Activated CD4-positive, CD25-positive, alpha-beta regulatory T cell (primary cell): ENCODE results near the gene ACKR2.

Experiments
- DNase-seq, 4 experiments: peaks; one replicate each; lab custom pipeline; 2025; lab: John Stamatoyannopoulos, UW

ACKR2 gene

DNA sequence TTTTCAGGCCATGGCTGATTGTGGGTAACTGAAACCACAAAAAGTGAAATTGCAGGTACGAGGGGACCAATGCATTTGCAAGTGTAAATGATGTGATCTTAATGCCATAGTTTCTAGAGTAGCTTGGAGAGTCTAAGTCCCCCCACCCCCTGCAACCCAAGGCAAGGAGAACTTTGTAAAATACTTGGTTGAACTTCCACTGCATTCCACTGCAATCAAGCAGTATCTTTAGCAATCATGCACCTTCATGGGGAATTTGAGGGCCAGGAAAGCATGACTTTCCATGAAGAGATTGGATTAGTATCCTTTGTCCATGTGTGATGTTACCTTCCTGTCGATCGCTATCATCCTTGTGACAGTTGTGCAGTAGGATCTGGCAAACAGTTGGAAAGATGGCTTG, 77.8 kb downstream of the ACKR2 start:
- no peak for DNase-seq

DNA sequence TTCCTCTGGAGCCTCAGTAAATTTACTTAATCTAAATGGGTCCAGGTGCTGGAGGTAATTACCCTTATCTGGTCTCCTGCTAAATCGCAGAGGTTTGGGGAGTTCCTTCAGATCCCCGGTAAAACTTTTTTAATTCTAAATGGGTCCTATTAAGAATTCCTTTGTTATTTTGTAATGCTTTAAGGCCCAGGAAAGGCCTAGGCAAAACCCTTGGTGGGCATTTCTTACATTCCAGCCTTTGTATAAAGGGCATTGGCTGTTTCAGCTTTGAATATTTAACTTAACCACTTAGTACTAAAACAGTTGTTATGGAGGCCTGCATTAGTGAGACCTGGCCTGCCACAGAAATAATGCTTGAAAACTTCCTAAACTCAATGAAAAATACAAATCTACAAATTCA, 81.8 kb downstream of the ACKR2 start:
- DNase-seq = no peak

DNA sequence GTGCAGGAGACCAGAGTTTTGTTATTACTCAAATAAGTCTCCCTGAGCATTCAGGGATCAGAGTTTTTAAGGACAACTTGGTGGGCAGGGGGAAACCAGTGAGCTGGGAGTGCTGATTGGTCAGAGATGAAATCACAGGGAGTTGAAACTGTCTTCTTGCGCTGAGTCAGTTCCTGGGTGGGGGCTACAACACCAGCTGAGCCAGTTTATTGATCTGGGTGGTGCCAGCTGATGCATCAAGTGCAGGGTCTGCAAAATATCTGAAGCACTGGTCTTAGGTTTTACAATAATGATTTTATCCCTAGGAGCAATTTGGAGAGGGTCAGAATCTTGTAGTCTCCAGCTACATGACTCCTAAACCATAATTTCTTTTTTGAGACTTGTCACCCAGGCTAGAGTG, 82.9 kb downstream of the ACKR2 start:
- DNase-seq = no peak

DNA sequence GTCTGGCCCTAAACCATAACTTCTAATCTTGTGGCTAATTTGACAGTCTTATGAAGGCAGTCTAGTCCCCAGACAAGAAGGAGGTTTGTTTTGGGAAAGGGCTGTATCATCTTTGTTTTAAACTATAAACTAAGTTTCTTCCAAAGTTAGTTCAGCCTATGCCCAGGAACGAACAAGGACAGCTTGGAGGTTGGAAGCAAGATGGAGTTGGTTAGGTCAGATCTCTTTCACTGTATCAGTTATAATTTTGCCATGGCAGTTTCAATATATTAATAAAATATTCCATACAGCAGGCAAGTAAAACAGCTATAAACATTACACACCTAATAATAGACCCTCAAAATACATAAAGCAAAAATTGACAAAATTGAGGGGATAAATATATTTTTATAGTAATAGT, 83.6 kb downstream of the ACKR2 start:
- no peak for DNase-seq

DNA sequence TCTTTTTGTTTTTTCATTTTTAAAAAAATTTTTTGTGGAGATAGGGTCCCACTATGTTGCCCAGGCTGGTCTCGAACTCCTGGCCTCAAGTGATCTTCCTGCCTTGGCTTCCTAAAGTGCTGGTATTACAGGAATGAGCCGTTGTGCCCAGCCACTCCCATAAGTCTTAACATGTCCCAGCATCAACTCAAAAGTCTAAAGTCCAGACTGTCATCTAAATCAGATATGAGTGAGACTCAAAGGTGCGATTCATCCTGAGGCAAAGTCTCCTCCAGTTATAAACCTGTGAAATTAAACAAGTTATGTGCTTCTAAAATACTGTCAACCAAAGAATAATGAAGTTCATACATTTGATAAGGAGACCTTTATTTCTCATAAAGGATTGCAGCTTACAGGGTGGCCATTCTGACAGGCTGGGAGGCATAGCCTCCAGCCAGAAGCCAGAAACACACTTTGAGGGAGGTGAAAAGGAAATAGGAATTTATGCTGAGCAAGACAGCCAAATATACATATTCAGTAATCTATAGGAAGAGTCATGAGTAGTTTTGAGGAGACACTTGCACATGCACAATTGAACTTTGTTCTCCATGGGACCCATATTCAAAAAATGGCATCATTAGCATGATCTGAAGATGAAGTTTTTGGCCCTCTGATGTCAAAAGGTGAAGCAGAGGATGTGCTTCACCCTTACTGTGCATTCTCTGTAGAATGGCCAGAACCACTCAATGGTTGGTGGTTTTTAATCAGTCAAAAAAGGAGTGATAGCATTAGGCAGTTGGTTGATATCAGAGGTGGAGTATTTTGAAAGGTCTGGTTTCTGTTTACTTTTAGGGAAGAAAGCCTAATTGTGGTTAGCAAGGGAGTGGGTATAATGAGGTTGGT, 85.7 kb downstream of the ACKR2 start:
- DNase-seq = no peak

DNA sequence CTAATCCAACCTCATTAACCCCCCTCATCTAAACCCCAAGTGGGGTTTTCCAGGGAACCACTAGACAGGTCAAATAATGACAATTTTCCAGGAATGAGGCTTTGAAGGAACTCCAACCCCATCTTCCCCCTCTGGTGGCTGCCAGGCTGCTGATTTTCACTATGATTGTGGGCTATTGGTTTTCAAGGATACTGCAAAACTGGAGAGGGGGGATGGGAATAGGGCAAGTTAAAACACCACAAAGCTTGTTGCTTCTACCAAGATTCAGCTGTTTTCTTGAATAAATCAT, 86.3 kb downstream of the ACKR2 start:
- no peak for DNase-seq

DNA sequence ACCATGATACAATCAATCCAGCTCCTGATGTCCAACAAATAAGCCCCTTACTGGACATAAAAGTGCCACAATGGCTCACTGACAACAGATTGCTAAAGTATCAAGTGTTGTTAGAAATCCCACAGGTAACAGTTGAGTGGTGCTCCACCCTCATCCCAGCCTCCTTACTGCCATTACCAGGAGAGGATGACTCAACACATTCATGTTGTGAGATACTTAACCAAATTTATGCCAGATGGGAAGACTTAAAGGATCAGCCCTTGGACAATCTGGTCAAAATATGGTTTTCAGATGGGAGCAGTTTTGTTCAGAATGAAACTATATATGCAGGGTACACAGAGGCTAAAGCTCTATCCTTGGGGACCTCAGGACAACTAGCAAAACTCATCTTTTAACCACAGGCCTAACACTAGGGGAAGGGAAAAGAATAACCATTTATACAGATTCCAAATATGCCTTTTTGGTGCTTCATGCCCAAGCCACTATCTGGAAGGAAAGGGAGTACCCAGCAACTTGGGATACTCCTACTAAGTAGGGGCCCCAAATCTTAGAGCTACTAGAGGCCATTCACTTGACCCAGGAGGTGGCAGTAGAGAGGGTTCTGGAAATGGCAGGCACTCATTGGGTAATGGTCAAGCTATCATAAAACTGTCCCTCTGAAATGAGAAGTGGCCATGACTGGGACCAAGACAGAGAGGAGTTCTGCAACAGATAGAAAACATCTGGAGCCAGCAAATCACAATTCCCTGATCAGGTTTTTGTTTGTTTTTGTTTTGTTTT, 89.8 kb downstream of the ACKR2 start:
- no peak for DNase-seq

DNA sequence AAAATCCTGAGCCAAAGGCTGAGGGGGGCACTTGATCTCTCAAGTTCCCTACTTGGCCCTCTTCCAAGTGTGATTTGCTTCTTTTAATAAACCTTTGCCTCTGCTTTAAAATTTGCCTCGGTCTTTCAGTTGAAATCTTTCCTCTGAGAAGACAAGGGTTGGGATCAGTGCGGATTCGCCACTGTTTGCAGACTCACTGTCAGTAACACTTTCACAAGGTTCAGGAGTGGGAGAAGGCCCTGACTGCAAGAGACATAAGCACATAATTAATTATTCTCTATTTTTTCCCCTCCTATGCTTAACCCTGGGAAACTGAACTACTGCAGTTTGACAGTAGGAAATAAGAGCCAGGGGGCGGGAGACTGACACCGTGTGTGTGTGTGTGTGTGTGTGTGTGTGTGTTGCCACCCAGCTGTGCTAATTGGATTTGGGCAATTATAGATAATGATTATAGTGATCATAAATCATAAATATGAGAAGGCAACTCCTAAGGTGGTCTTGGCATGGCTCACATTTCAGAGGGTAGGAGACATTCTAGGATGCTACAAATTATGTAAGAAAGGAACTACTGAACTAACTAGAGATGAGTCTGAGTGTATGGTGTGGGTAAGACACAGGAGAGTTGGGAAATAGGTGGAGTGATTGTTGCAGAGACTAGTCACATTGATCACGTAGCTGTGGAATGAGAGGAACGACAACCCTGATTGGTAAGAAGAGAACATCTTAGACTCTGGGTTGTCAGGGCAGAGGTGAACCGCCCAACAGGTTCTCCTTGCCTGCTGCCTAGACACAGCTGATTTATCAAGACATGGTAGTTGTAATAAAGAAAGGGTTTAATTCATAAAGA, 91.2 kb downstream of the ACKR2 start:
- no peak for DNase-seq

DNA sequence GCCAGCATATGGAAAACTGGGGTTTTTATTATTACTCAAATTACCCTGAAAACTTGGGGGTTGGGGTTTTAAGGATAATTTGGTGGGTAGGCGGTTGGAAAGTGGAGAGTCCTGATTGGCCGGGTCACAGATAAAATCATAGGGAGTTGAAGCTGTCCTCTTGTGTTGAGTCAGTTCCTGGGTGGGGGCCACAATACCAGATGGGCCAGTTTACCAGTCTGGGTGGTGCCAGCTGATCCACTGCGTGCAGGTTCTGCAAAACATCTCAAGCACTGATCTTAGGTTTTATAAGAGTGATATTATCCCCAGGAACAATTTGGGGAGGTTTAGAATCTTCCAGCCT, 91.8 kb downstream of the ACKR2 start:
- DNase-seq = no peak

DNA sequence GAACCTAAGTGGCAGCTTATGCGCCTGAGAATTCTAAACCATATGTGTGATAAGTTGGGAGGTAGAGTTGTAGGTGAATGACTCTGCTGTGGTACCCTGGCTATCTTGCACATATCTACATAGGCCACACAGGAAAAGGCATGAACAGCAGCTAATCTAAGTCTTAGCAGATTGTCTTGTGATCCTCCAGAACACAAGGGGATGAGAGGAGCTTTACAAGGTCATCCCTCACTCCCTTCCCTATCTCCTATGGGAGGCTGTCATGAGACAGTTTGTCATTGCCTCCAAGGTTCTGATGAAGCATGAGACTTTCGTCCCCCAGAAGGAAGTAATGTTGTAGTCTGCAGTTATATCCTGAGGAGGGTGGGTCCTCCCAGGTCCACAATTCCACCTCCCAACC, 93.0 kb downstream of the ACKR2 start:
- no peak for DNase-seq

DNA sequence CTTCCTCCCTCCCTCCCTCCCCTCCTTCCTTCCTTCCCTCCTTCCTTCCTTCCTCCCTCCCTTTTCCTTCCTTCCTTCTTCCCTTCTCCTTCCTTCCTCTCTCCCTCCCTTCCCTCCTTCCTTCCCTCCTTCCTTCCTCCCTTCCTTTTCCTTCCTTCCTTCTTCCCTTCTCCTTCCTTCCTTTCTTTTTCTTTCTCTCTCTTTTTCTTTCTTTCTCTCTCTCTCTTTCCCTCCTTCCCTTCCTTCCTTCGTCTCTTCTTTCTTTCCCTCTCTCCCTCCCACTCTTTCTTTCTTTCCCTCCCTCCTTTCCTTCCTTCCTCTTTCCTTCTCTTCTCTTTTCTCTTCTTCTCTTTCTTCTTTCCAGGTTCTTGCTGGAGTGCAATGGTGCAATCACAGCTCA, 94.8 kb downstream of the ACKR2 start:
- no peak for DNase-seq

DNA sequence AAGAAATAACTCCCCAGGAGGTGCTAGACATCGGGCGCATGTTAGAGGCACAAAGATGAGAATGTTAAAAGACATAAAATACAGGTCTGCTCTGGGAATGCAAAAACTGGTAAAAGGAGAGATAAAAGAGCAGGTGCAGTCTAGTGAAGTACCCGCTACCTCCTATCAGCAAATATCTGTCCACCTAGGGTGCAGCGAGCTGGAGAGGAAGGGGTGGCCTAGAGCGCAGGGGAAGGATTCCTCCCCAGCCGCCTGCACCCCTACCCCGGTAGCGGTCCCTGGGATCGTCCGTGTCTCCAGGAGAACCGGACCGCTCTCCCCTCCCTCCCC, 96.5 kb downstream of the ACKR2 start:
- DNase-seq = no peak

DNA sequence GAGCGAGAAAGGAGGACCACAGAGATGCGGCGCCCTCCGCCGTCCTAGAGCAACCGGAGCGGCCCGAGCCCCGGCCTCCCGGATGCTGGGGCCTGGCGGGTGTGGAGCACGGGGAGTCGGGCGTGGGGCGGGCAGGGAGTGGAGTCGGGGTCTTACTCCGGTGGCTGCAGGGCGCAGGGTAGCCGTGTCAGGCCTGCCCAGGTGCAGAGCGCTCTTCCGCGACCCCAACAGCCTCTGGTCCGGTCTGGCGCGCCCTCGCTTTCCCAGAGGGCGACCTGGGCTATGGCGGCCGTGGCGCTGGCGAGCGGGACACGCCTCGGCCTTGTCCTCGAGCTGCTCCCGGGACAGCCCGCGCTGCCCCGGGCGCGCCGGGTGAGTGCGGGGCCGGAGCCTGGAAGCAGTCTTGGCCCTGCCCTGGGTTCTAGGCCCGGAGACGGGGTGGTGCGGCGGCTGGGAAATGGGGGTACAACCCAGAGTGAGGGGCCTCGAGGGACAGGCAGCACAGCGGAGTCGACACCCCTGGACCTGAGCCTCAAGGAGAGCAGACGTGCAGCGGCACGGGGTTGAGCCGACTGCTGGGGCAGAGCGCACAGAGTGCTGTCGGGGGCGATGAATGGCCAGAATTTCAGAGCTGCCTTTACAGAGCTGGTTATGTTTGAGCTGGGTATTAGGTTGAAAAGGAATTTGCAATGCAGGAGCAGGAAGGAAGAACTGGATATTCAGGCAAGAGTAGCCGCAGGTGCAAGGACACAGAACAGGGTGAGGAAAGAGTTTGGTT, 97.0 kb downstream of the ACKR2 start, which contains the start of gene ZNF662:
TSS of gene ZNF662 (plus strand) at position 73 of the 778 bp plus-strand sequence. CDS start 1,973 bp downstream, outside the sequence.
- peak in 3 of 4 experiments; percentile 3 to 17 (median 6) for DNase-seq

DNA sequence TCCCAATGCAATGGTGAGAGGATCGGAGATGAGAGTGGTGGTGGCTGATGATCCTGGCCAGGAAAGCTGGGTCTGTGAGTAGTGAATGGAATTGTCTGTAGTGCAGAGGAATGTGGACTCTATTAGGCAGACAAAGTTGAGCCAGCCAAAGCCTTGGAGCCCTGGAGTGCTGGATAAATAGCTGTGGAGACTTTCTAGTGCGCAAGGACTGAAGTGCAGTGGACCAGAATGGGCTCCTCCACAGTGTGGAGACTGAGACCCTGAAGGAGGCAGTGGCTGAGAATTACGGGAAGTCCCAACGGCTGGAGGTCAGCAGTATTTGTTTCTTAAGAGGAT, 97.6 kb downstream of the ACKR2 start:
- no peak for DNase-seq

DNA sequence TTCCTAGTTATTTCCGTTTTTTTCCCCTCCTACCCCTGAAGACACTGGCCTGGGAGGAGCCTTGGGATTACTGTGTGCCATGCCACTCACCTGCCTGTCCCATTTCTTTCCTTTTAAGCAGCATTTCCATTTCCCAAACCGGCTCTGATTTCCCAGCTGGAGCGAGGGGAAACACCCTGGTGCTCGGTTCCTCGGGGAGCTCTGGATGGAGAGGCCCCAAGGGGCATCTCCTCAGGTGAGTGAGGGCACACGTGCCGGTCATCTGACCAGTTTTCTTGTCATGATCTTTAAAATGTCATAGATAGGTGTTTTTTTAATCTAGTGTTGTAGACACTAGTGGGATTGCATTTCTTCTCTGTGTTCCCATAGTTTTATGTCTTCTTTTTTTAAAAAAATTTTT, 99.4 kb downstream of the ACKR2 start:
- no peak for DNase-seq

DNA sequence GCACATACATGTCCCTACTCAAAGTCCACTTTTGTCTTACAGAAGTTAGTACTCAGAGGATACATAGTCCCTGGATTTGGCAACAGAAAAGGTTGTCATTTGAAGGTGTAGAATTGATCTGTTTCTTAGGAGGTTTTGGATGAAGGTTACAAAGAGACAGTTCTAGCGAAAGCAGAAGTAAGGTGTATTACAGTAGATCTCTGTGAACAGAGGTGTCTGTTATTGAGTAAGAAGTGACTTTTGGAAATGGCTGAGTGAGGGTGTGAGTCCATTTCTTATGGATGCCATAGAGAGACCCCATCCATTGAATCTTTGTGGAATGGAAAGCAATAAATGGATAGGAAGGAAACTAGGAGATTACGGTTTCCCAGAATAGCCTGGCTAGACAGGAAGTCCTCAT, 102.3 kb downstream of the ACKR2 start:
- no peak for DNase-seq

DNA sequence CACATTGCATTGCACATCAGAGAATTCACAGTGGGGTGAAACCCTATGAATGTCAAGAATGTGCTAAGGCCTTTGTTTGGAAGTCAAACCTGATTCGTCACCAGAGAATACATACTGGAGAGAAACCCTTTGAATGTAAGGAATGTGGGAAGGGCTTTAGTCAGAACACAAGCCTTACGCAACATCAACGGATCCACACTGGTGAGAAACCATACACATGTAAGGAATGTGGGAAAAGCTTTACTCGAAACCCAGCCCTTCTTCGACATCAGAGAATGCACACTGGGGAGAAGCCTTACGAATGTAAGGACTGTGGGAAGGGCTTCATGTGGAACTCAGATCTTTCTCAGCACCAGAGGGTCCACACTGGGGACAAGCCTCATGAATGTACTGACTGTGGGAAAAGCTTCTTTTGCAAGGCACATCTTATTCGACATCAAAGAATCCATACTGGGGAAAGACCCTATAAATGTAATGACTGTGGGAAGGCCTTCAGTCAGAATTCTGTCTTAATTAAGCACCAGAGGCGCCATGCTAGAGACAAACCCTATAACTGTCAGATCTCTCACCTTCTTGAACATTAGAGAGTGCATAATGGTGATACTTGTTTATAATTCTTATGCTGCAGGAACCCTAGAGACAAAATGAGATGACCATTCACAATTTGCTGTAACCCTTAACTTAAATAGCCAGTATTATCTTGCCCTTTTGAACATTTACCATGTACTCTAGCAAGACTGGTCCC, 105.7 kb downstream of the ACKR2 start:
- DNase-seq = no peak
